ENCODE measurements around the gene TMEM134.

TMEM134 gene

GRCh38 chr11:67498544-67498972 is 29.5 kb upstream of the TMEM134 start:
- H4K20me1 ChIP-seq (ENCODE audit: insufficient read depth, low read length): peaks cover 21% of the 10 kb centered on the region
- 0 out of 2 replicates have a peak, but pooled peaks cover under 1% of the 10 kb centered on the region for H3K4me1 ChIP-seq (ENCODE audit: low read length)
- H3K27ac ChIP-seq (ENCODE audit: low read length): no peak overlapping the region
- H3K36me3 ChIP-seq (replicated peaks; ENCODE audit: low read depth, low read length): peaks cover 73% of the 10 kb centered on the region
- H2AFZ ChIP-seq (ENCODE audit: low read depth, low read length): no peak overlapping the region
- H3K4me3 ChIP-seq (ENCODE audit: low read length): no peak overlapping the region
- no peak overlapping the region for H3K4me2 ChIP-seq (ENCODE audit: low read length)
- TF ChIP-seq, protein P1, sequence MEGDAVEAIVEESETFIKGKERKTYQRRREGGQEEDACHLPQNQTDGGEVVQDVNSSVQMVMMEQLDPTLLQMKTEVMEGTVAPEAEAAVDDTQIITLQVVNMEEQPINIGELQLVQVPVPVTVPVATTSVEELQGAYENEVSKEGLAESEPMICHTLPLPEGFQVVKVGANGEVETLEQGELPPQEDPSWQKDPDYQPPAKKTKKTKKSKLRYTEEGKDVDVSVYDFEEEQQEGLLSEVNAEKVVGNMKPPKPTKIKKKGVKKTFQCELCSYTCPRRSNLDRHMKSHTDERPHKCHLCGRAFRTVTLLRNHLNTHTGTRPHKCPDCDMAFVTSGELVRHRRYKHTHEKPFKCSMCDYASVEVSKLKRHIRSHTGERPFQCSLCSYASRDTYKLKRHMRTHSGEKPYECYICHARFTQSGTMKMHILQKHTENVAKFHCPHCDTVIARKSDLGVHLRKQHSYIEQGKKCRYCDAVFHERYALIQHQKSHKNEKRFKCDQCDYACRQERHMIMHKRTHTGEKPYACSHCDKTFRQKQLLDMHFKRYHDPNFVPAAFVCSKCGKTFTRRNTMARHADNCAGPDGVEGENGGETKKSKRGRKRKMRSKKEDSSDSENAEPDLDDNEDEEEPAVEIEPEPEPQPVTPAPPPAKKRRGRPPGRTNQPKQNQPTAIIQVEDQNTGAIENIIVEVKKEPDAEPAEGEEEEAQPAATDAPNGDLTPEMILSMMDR (IDR thresholded peaks at IDR 0.05; ENCODE audit: low read depth, low read length): no peak
- TF ChIP-seq EZH2phosphoT487 (IDR thresholded peaks at IDR 0.05; ENCODE audit: low read depth): no peak
- no peaks in the 10 kb centered on the region for H3K9me3 ChIP-seq (ENCODE audit: insufficient read depth, low read length)
- no peaks in the 10 kb centered on the region for H3K27me3 ChIP-seq (ENCODE audit: low read depth, low read length)
- H3K79me2 ChIP-seq (ENCODE audit: low read length): peaks cover 2% of the 10 kb centered on the region; the same call in 1 of the 2 replicates
- H3K9ac ChIP-seq (ENCODE audit: low read length): no peak overlapping the region

DNA sequence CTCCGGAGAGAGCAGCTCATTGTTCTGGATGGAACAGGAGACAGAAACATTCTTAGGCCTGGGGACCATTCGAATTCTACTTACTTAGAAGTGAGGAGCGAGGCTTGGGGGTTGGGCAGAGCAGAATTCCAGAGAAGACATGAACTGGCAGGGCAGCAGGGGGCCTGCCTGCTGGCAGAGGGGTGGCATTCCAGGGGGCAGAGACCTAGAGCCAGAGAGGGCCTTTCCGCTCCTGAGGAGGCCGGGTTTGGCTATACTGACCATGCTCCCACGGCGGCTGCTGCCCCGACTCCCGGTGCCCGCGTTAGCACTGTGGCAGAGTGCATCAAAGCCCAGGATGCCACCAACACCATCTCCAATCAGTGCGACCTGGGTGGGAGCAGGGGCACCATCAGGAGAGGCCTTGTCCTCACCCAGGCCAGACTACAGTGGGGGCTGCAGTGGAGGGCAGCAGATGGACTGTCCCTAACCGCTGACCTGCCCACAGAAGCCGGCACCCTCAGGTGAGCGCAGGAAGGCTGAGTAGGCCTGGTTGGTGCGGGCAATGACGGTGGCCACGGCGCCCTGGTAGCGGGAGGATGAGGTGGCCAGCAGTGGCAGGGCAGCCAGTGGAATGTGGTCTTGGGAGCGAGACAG is 28.7 kb upstream of the TMEM134 start:
- no peak overlapping the region for H3K9ac ChIP-seq (ENCODE audit: low read length)
- no peaks in the 10 kb centered on the region for H3K79me2 ChIP-seq (ENCODE audit: low read length)
- peaks cover 13% of the 10 kb centered on the region for H4K20me1 ChIP-seq (ENCODE audit: insufficient read depth, low read length)
- H3K4me1 ChIP-seq (ENCODE audit: low read length): no peaks in the 10 kb centered on the region
- no peak overlapping the region for H3K27ac ChIP-seq (ENCODE audit: low read length)
- no peaks in the 10 kb centered on the region for H3K27me3 ChIP-seq (ENCODE audit: low read depth, low read length)
- no peak for TF ChIP-seq EZH2phosphoT487 (IDR thresholded peaks at IDR 0.05; ENCODE audit: low read depth)
- TF ChIP-seq, protein P1 (IDR thresholded peaks at IDR 0.05; ENCODE audit: low read depth, low read length): no peak
- no peak overlapping the region for H3K4me3 ChIP-seq (ENCODE audit: low read length)
- no peak overlapping the region for H3K4me2 ChIP-seq (ENCODE audit: low read length)
- H3K36me3 ChIP-seq (replicated peaks; ENCODE audit: low read depth, low read length): peaks cover 77% of the 10 kb centered on the region
- H3K9me3 ChIP-seq (ENCODE audit: insufficient read depth, low read length): no peaks in the 10 kb centered on the region
- H2AFZ ChIP-seq (ENCODE audit: low read depth, low read length): no peak overlapping the region

DNA sequence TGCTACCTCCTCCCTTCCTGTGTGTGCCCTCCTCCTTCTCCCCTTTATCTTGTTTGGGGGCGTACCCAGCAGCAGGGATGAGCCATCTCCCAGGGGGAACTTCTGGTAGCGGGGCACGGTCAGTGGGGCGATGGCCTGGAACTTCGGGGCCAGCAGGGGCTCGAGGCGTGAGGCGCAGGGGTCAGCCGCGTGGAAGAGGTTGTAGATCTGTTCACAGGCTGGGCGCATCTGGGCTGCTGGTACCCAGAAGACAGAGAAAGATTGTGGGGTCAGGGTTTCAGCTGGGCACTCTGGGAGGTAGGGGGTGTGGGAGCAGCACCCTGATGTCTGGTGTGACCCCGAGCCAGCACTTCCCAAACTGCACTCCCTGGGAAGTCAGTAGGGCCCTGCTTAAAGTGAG is 27.1 kb upstream of the TMEM134 start:
- no peak for TF ChIP-seq EZH2phosphoT487 (IDR thresholded peaks at IDR 0.05; ENCODE audit: low read depth)
- TF ChIP-seq, protein P1 (IDR thresholded peaks at IDR 0.05; ENCODE audit: low read depth, low read length): no peak
- H3K36me3 ChIP-seq (replicated peaks; ENCODE audit: low read depth, low read length): peaks cover 75% of the 10 kb centered on the region
- no peak overlapping the region for H3K27ac ChIP-seq (ENCODE audit: low read length)

GRCh38 chr11:67495234-67496005 is 26.4 kb upstream of the TMEM134 start:
- Histone ChIP-seq H3K9ac (ENCODE audit: low read length) (no peak overlapping the region), H3K4me2 (ENCODE audit: low read length) (no peak overlapping the region), H3K79me2 (ENCODE audit: low read length) (no peaks in the 10 kb centered on the region), H3K4me1 (ENCODE audit: low read length) (no peaks in the 10 kb centered on the region), H2AFZ (ENCODE audit: low read depth, low read length) (no peak overlapping the region), H3K9me3 (ENCODE audit: insufficient read depth, low read length) (no peaks in the 10 kb centered on the region), H3K27ac (ENCODE audit: low read length) (no peak overlapping the region), H3K27me3 (ENCODE audit: low read depth, low read length) (no peaks in the 10 kb centered on the region), H4K20me1 (ENCODE audit: insufficient read depth, low read length) (no peaks in the 10 kb centered on the region; the same call in 1 of the 2 replicates), H3K36me3 (replicated peaks; ENCODE audit: low read depth, low read length) (peaks cover 75% of the 10 kb centered on the region), H3K4me3 (ENCODE audit: low read length) (no peak overlapping the region)
- TF ChIP-seq EZH2phosphoT487 (IDR thresholded peaks at IDR 0.05; ENCODE audit: low read depth): no peak
- TF ChIP-seq, protein P1 (IDR thresholded peaks at IDR 0.05; ENCODE audit: low read depth, low read length): no peak

More for the DNA sequence above, 27.1 kb upstream of the TMEM134 start:
- H2AFZ ChIP-seq (ENCODE audit: low read depth, low read length): no peak overlapping the region
- no peak overlapping the region for H3K9ac ChIP-seq (ENCODE audit: low read length)
- H3K4me3 ChIP-seq (ENCODE audit: low read length): no peak overlapping the region
- no peaks in the 10 kb centered on the region for H3K27me3 ChIP-seq (ENCODE audit: low read depth, low read length)
- no peaks in the 10 kb centered on the region for H3K79me2 ChIP-seq (ENCODE audit: low read length)
- H3K4me1 ChIP-seq (ENCODE audit: low read length): no peaks in the 10 kb centered on the region
- no peak overlapping the region for H3K4me2 ChIP-seq (ENCODE audit: low read length)
- H4K20me1 ChIP-seq (ENCODE audit: insufficient read depth, low read length): peaks cover under 1% of the 10 kb centered on the region
- no peaks in the 10 kb centered on the region for H3K9me3 ChIP-seq (ENCODE audit: insufficient read depth, low read length)
